Psoas muscle (tissue), 8 donors: ENCODE results near the gene CDK6. TPM values are rescaled to one million over a fixed set of nuclear protein-coding genes. Genes with fewer than 3 reads are reported as not detected.

ENCODE experiments used
- ATAC-seq, 4 donors: fragments of 200-7000 bp; cut with Tn5 transposase; one replicate each; pipeline ENCODE4 v1.9.1; 2020; ENCODE audit warnings: moderate library complexity in 3 of 4, mild to moderate bottlenecking in 2 of 4
- DNase-seq, 2 donors: peaks; one replicate each; pipeline ENCODE4 v3.0.0-alpha.2; 2020
- H3K27ac ChIP-seq: fragments of 200-600 bp; one replicate; pipeline ENCODE4 v1.8.0; 2022
- H3K27me3 ChIP-seq, 3 donors: fragments of 200-600 bp in 1 of 3; one replicate each; pipeline versions ENCODE4 v1.6.1 to v1.8.0; 2013 to 2022; ENCODE audit warnings: low read length in 2 of 3, mild to moderate bottlenecking in 2 of 3, moderate library complexity in 1 of 3; ENCODE audit not compliant: insufficient read depth in 3 of 3
- H3K36me3 ChIP-seq, 2 donors: fragments of 200-600 bp in 1 of 2; one replicate each; pipeline versions ENCODE4 v1.6.1 to v1.8.0; 2013 to 2022; ENCODE audit warnings: low read depth in 1 of 2, mild to moderate bottlenecking in 1 of 2, moderate library complexity in 1 of 2; ENCODE audit not compliant: insufficient read depth in 1 of 2
- H3K4me1 ChIP-seq: fragments of 200-600 bp; one replicate; pipeline ENCODE4 v1.8.0; 2022
- H3K4me3 ChIP-seq: fragments of 200-600 bp; one replicate; pipeline ENCODE4 v1.8.0; 2022; ENCODE audit warnings: mild to moderate bottlenecking
- H3K9me3 ChIP-seq: fragments of 200-600 bp; one replicate; pipeline ENCODE4 v1.8.0; 2022
- WGBS, 3 donors: extraction: QIAGEN DNeasy Blood & Tissue Kit; methylation state at CpG; one replicate each; pipeline versions ENCODE4 v1.1.6 to v1.1.7; 2013; 5-methylcytosine and 5-hydroxymethylcytosine counted together
- intact Hi-C, 2 donors: fragments of 100-400 bp; cut with DNase I; formaldehyde crosslinking; loops; one replicate each; pipeline versions ENCODE4 v1.11.0 to v1.14.2; 2022
- polyA plus RNA-seq, 3 donors: library from polyadenylated mRNA; stranded (reverse); fragments of 200-250 nt; gene quantifications; one replicate each; pipeline ENCODE4 v1.2.3, GENCODE V29; 2013
- total RNA-seq, 4 donors: library from RNA; stranded (reverse); fragmentation: NEBNext Ultra II Directional in 2 of 4; extraction: Animal tissue kit (Norgen Biotek cat#: 25700) in 2 of 4; gene quantifications; one replicate each; pipeline versions ENCODE4 v1.2.1 to v1.2.4, GENCODE V29; 2021 to 2023
- TF ChIP-seq, protein P1 (sequence below): fragments of 200-600 bp; IDR thresholded peaks from one replicate; pipeline ENCODE4 v1.8.0; 2022; ENCODE audit warnings: antibody characterized with exemption
- donor health status: healthy with polysubstance abuse.
- donor health status: DM: no; HTN: no; CAD: no; lungs with moderate emphysema.
- donor health status: Bipolar disorder and iron deficiency.
- donor health status: healthy.
- donor health status: DM: yes; HTN: yes; CAD: no.
- donor health status: DM: no; HTN: no; CAD: no.
- donor health status: DM: no; HTN: no; CAD: no.
- donor health status: DM: yes; HTN: yes; CAD: no.

The CDK6 gene
- total and polyA plus RNA-seq, 7 donors = 0.39 to 8.0 (median 3.2) TPM

DNA sequence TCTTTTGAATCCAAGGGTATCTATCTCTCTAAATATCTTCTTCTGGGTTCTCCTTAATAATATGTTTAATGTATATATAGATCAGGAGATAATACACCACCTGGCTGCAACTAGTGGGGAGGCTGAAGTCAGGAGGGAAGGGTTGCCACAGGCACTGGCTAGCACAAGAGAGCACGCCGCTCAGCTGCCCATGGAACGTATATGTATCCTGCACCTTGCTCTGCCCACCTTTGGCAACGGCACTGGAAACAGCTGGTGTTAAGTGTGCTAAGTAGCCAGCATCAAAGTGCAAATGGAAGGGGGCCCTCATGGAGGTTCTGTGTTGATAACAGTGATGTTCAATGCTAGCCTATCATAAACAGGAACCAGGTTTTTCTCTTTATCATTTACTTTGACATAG, 196.4 kb downstream of the CDK6 start:
- Histone ChIP-seq H3K27me3 (no peaks in the 10 kb centered on the region), H3K4me3 (no peak overlapping the region), H3K4me1 (peaks cover 7% of the 10 kb centered on the region), H3K36me3 (no peaks in the 10 kb centered on the region), H3K27ac (no peak overlapping the region), H3K9me3 (no peaks in the 10 kb centered on the region)
- 19 to 42% (median 39%) methylated on average over 4 of the region's 4 CpGs for WGBS, 3 donors
- TF ChIP-seq, protein P1, sequence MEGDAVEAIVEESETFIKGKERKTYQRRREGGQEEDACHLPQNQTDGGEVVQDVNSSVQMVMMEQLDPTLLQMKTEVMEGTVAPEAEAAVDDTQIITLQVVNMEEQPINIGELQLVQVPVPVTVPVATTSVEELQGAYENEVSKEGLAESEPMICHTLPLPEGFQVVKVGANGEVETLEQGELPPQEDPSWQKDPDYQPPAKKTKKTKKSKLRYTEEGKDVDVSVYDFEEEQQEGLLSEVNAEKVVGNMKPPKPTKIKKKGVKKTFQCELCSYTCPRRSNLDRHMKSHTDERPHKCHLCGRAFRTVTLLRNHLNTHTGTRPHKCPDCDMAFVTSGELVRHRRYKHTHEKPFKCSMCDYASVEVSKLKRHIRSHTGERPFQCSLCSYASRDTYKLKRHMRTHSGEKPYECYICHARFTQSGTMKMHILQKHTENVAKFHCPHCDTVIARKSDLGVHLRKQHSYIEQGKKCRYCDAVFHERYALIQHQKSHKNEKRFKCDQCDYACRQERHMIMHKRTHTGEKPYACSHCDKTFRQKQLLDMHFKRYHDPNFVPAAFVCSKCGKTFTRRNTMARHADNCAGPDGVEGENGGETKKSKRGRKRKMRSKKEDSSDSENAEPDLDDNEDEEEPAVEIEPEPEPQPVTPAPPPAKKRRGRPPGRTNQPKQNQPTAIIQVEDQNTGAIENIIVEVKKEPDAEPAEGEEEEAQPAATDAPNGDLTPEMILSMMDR = no peak
- DNase-seq (no peak), ATAC-seq (no peak)
- intact Hi-C loops = no loop called here

DNA sequence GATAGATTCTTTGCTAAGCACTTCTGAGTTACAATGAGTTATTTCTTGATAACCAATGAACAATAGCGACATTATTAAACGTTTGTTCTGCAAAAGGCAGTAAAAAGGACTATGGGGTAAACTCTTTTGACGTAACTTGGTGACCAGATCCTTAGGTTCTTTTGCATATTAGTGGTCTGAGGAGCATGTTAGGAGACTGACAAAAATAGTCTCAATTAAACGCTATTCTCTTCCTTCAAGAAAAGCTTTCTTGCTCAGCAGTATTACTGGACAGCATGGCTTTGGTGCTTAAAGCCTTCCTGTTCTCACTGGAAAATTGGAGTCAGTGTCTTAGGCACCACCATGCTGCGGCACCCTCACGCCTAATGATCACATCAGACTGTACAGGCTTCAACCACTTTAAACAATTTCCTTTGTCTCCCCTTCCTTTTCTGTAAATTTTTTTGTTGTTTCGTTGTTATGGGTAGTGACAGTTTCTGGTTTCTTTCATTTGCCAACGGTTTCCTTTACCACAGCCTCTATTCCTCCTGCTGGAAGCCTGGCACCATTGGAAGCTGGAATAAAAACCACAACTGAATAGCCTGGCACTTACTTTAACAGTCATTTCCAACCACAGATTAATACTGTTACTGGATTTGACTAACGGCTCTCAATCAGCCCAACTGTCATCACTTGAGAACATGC, 197.0 kb downstream of the CDK6 start:
- intact Hi-C loops = no loop called here
- no peak for ATAC-seq

DNA sequence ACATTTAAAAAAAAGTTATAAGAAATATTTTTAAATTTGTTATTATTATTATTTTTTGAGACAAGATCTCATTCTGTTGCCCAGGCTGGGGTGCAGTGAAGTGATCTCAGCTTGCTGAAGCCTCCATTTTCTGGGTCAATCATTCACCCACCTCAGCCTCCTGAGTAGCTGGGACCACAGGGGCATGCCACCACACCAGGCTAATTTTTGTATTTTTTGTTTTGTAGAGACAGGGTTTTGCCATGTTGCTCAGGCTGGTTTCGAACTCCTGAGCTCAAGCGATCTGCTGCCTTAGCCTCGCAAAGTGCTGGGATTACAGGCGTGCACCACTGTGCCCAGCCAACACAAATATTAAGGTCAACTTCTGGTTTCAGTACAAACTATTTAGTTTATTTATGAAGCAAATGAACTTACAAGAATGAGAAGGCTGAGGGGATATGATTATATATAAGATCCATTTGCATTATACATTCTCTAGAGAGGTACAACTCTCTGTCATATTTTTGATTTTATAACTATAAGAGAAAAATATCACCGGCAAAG, 200.3 kb downstream of the CDK6 start:
- no peaks in the 10 kb centered on the region for H3K9me3 ChIP-seq

More for the DNA sequence above, 197.0 kb downstream of the CDK6 start:
- peaks cover 4% of the 10 kb centered on the region for H3K4me1 ChIP-seq
- no peaks in the 10 kb centered on the region for H3K36me3 ChIP-seq
- TF ChIP-seq, protein P1 = no peak
- no peaks in the 10 kb centered on the region for H3K27me3 ChIP-seq
- H3K9me3 ChIP-seq = no peaks in the 10 kb centered on the region
- 45 to 54% (median 46%) methylated on average over 9 of the region's 9 CpGs for WGBS, 3 donors
- DNase-seq = no peak
- H3K27ac ChIP-seq = no peak overlapping the region
- H3K4me3 ChIP-seq = no peak overlapping the region

DNA sequence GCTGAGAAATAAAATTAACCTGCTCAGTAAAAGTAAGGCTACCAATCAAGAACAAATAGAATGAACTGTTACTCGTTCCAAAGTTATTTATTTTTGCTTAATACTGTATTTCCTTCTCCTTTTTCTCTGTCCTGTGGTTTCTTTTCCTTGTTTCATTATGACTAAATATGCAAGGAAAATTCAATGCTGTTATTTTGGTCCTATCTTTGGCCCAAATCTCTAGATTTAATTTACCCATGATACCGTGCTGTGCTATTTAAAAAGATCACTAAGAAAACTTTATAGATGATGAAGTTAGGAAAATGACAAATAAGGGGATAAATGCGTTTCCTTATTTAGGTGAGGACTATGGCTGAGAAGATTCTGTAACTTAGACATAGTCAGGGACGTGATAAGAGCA, 200.8 kb downstream of the CDK6 start:
- H3K36me3 ChIP-seq = no peaks in the 10 kb centered on the region
- WGBS, 3 donors = 61 to 70% (median 64%) methylated on average over 4 of the region's 4 CpGs
- H3K4me3 ChIP-seq = no peak overlapping the region
- peaks cover 13% of the 10 kb centered on the region for H3K4me1 ChIP-seq
- peak overlapping the region; percentile 13 for H3K27ac ChIP-seq
- TF ChIP-seq, protein P1 = no peak
- ATAC-seq (no peak), DNase-seq (no peak)
- H3K27me3 ChIP-seq = no peaks in the 10 kb centered on the region
- intact Hi-C loops = no loop called here
- no peaks in the 10 kb centered on the region for H3K9me3 ChIP-seq

More for the DNA sequence above, 200.3 kb downstream of the CDK6 start:
- TF ChIP-seq, protein P1 = no peak
- 95 to 98% (median 96%) methylated on average over 5 of the region's 5 CpGs for WGBS, 3 donors
- H3K27me3 ChIP-seq = no peaks in the 10 kb centered on the region
- no peak for ATAC-seq
- H3K36me3 ChIP-seq = no peaks in the 10 kb centered on the region
- H3K4me3 ChIP-seq = no peak overlapping the region
- peaks cover 13% of the 10 kb centered on the region for H3K4me1 ChIP-seq
- intact Hi-C loops = no loop called here
- H3K27ac ChIP-seq = no peak overlapping the region
- no peak for DNase-seq
